ENCODE results near the gene ATP6V1E1.
"Not testable (repeated sequence)": the region's sequence is repeated elsewhere in the genome, so short reads cannot be mapped to it uniquely, and the experiment has no call there.

Gene ATP6V1E1

DNA sequence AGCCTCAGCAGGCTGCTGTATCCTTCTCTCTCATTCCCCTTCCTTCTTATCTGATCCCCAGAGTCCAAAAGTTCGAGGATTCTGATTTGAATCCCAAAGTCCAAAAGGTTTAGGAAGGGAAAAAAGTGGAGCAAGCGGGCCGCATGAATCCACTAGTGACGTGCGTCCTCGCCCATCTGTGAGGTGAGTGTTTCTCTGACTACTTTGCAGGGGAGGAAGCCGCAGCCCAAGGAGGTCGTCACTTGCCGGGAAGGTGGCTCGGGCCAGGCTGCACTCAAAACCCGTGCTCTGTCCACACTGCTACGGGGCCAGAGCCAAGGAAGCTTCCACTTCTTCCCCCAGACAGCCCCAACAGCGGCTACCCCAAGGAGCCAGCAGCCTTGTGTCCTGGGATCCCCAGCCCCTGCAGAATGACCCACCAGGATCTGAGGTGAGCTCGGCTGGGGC, 49.0 kb downstream of the ATP6V1E1 start:
- DNase-seq, result no peak

DNA sequence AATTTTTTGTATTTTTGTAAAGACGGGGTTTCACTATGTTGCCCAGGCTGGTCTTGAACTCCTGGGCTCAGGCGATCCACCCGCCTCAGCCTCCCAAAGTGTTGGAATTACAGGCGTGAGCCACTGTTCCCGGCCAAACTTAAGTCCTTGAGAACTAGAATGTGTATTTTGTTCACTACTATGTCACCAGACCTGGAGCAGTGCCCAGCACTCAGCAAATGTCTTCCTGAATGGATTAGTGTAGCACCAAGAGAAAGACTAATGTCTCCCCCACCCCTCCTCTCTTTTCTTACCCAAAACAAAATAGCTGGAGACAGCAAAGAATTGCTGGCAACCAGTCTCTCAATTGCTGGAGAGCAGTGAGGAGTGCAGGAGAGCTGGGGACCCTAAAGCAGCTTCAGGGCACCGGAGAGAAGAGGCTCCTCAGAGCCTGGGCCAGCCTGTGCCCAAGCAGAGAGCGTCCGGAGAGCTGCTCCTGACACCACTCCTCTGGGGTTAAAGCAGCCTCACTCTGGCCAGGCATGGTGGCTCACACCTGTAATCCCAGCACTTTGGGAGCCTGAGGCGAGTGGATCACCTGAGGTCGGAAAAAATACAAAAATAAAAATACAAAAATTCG, 50.3 kb downstream of the ATP6V1E1 start:
- no peak for DNase-seq

GRCh38 chr22:17576470-17576869, 52.1 kb downstream of the ATP6V1E1 start:
- DNase-seq, result no peak

DNA sequence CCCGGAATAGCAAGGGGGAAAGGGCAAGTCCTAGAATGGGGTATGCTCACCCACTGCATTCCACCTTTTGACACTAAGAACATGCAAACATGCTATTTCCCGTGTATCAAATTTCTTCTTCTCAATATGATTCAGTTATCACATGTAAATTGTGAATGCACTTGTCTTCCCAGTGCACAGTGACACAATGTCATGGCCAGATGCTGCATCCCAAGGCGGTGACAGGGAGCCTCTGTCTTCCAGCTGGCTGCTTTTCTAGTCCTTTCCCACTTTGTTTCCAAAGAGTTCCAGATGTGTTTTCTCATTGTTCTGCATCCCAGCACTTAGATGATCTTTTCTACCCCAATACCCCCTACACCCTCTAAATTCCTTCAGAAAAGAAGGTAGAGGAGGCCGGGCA, 52.9 kb downstream of the ATP6V1E1 start:
- DNase-seq, result no peak

GRCh38 chr22:17575151-17575550, 53.4 kb downstream of the ATP6V1E1 start:
- DNase-seq, result no peak

DNA sequence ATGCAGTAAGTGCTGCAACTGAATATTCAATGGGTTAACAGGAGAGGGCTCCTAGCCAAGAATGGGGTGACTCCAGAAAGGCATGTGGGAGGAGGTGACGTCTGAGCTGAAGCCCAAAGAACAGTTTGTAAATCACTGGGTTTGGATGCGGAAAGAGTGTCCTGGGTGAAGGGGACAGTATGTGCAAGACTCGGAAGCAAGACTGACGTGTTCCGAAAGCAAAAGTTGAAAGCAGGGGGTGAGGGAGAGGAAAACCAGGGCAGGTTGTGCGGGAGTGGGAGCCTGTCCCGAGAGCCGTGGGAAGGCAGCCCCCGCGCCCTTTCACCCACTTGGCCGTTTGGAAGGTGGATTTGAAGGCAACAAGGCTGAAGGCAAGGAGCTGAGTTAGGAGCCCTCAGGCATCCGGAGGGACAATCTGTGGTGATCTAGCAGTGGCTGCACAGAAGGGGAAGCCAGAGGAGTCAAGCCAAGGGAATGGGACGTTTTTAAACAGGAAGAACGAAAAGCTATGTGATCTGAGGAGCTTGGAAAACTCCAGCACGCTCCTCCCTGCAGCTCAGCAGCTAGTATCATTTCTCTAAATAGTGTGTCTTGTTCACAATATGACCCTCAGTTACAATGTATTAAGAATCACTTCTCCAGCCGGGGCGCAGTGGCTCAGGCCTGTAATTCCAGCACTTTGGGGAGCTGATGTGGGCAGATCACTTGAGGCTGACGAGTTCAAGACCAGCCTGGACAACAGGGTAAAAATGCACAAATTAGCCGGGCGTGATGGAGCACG, 57.5 kb downstream of the ATP6V1E1 start:
- no peak for DNase-seq

GRCh38 chr22:17569971-17570511, 58.5 kb downstream of the ATP6V1E1 start:
- DNase-seq, result no peak

DNA sequence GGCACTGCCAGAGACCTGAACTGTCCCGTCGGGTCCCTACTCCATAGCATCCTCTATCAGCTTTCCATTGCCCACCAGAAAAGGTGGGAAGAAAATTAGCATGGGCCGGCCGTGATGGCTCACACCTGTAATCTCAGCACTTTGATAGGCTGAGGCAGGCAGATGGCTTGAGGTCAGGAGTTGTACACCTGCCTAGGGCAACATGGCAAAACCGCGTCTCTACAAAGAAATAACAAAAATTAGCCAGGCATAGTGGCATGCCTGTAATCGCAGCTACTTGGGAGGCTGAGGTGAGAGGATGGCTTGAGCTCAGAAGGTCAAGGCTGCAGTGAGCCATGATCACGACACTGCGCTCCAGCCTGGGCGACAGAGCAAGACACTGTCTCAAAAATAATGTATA, 61.8 kb downstream of the ATP6V1E1 start:
- no peak for DNase-seq

DNA sequence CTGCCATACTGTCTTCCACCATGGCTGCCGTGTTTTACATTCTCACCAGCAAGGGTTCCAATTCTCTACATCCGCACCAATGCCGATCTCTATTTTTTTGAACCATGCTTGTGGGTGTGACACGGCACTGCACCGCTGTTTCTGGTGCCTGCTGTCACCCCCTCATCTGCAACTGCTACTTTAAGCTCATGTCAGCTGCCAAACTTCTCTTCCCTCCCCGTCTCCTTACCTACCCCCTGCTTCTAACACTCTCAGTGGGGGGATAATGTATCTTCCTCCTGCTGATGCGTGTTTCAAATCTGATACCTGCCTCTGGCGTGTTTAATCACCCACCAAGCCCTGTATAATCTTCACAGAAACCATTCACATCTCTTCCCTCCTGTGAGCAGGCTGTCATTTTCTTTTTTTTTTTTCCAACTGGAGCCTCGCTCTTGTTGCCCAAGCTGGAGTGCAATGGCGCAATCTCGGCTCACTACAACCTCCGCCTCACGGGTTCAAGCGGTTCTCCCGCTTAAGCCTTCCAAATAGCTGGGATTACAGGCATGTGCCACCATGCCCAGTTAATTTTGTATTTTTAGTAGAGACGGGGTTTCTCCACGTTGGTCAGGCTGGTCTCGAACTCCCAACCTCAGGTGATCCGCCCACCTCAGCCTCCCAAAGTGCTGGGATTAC, 62.4 kb downstream of the ATP6V1E1 start:
- DNase-seq, result not testable (repeated sequence)

- no peak for DNase-seq
These were observed 64.6 kb downstream of the ATP6V1E1 start for GRCh38 chr22:17563936-17564391.

GRCh38 chr22:17562906-17563870, 65.4 kb downstream of the ATP6V1E1 start, which contains the start of gene SLC25A18:
SLC25A18 (plus strand) TSS chr22:17563498; CDS start chr22:17579945, 16,447 bp downstream.
- DNase-seq, result no peak

- no peak for DNase-seq
These were observed 69.4 kb downstream of the ATP6V1E1 start for GRCh38 chr22:17559188-17559587.

DNA sequence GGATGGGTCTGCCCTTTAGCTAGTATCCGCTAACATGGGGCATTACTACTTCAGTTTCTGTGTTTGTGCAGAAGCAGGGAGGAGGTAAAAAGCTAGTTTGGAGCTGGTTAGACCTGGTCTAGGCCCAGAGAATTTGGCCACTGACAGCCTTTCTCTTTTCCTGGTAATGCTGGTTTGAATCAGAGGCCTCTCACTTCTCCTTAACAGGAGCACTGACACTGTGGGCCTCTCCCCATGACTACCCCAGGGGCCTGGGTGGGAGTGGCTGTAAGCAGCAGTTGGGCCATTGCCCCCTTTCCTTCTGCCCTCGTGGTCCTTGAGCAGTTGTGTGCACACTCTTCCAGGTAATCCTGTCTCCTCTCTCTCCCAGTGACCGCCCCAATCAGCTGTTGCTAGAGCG, 73.7 kb downstream of the ATP6V1E1 start:
- no peak for DNase-seq

GRCh38 chr22:17552737-17553136, 75.8 kb downstream of the ATP6V1E1 start:
- no peak for DNase-seq

DNA sequence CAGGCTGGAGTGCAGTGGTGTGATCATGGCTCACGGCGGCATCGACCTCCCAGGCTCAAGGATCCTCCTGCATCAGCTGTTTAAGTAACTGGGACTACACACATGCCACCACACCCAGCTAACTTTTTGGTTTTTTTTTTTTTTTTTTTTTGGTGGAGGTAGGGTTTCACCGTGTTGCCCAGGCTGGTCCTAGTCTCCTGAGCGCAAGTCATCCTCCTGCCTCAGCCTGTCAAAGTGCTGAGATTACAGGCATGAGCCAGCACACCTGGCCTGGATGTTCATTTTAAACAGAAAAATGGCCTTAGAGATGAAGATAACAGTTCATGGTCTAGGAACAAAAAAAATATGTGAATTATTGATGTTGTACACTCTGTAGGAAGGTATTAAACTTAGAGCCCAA, 78.9 kb downstream of the ATP6V1E1 start:
- DNase-seq, result no peak

DNA sequence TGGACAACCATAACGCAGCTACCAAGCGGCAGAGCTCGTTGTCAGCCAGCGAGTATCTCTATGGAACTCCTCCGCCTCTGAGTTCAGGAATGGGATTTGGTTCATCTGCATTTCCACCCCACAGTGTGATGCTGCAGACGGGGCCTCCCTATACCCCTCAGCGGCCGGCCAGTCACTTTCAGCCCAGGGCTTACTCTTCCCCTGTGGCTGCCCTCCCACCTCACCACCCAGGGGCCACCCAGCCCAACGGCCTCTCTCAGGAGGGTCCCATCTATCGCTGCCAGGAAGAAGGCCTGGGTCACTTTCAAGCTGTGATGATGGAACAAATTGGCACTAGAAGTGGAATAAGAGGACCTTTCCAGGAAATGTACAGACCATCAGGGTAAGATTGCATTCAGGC, 79.4 kb downstream of the ATP6V1E1 start:
- DNase-seq, result no peak

DNA sequence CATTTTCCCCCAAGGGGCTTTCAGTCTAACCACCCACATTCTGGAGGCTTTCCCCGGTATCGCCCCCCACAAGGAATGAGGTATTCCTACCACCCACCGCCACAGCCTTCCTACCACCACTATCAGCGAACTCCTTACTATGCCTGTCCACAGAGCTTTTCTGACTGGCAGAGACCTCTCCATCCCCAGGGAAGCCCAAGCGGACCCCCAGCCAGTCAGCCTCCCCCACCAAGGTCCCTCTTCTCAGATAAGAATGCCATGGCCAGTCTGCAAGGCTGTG, 79.9 kb downstream of the ATP6V1E1 start:
- DNase-seq, result no peak

DNA sequence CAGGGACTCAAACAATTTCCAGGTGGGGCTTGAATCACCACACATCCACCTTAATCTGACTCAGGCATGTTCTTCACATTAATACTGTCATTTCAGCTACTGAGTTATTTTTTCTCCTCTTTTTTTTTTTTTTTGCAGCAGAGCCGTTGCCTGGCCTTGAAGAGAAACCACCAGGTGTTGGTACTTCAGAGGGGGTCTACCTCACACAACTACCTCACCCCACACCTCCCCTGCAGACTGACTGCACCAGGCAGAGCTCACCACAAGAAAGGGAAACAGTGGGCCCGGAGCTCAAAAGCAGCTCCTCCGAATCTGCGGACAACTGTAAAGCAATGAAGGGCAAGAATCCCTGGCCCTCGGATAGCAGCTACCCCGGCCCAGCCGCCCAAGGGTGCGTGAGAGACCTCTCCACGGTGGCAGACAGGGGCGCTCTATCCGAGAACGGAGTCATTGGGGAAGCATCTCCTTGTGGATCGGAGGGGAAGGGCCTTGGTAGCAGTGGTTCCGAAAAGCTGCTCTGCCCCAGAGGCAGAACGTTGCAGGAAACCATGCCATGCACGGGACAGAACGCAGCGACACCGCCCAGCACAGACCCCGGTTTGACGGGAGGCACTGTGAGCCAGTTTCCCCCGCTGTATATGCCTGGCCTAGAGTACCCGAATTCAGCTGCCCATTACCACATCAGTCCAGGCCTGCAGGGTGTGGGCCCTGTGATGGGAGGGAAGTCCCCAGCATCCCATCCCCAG, 80.4 kb downstream of the ATP6V1E1 start:
- no peak for DNase-seq

DNA sequence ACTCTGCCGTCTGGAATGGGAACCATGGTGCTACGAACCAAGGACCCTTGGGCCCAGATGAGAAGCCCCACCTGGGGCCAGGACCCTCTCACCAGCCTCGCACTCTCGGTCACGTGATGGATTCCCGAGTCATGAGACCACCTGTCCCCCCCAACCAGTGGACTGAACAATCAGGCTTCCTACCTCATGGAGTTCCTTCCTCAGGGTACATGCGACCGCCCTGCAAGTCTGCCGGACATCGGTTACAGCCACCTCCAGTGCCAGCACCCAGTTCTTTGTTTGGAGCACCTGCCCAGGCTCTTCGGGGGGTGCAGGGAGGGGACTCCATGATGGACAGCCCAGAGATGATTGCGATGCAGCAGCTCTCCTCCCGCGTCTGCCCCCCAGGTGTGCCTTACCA, 86.1 kb downstream of the ATP6V1E1 start:
- DNase-seq, result no peak

All from CD4-positive, alpha-beta T cell treated with Interleukin-12 subunit alpha and Interleukin-12 subunit beta, for 1 hour (primary cell).